SK-N-MC (cell line): ENCODE measurements around the gene LAMC1.
A peak's percentile ranks its signal among the peaks of the same experiment; 100 is the strongest.

Experiments used
- EZH2 ChIP-seq: fragments of 200-600 bp; sonication (generic); IDR thresholded peaks from one replicate; pipeline ENCODE4 v1.6.1; 2017; ENCODE audit warnings: antibody characterized with exemption
- FOXP2 ChIP-seq: optimal IDR thresholded peaks from 2 replicates; pipeline ENCODE3; 2011; ENCODE audit warnings: mild to moderate bottlenecking, moderate library complexity; ENCODE audit not compliant: insufficient read depth; ENCODE audit errors: extremely low read length, control extremely low read depth
- POLR2AphosphoS5 ChIP-seq: IDR thresholded peaks from 2 replicates; pipeline ENCODE4 v1.6.1; 2012; ENCODE audit warnings: mild to moderate bottlenecking, low read depth, low read length, borderline replicate concordance

DNA sequence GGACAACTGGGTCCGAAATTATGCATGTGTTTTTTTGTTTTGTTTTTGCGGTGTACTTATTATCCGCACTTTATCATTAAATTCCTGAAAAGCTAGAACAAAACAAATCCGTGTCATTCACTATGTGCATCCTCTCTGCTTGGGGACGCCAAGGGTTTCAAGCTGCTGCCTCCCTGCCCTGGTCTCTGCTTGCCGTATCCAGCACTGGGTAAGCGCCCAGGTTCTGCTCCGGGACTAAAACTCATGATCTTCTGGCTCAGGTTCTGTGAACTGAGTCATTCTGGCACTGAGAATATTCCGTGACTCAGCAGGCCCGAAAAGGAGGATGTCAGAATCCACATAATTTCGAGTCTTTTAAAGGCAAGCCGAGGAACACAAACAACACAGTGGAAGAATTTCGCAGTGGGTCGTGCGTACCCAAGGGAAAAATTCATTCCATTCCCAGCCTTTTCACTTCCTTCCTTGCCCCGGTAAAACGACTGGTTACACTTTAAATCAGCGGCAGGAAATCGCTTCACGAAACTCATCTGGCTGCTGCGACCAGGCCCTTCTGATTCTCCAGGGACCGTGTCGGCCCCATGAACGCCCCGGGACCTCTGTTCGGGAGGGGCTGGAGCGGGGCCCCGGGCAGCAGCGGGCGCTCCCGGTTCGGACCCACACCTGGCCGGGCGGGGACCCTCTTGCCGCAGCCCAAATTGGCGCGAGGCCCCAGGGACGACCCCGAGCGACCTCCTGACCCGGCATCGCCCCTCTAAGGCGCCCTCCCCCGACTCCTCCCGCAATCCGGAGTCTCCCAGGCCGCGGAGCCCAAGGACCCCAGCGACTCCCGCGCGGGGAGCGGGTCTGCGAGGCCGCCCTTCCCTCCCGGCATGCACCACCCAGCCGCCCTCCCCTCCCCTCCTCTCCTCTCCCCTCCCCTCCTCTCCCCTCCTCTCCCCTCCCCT lies 746 bp upstream of the LAMC1 start:
- TF ChIP-seq POLR2AphosphoS5 = peak; percentile 49; the same call in 1 of the 2 replicates
- no peak for TF ChIP-seq FOXP2
- TF ChIP-seq EZH2 = no peak
